HCT116 (cell line): ENCODE results near the gene MRFAP1. TPM values are rescaled to one million over a fixed set of nuclear protein-coding genes. Genes with fewer than 3 reads are reported as not detected.

Experiments
- ATAC-seq: fragments of 200-7000 bp; cut with Tn5 transposase; 2 replicates; pipeline ENCODE4 v1.9.1; 2020; ENCODE audit warnings: mild to moderate bottlenecking, moderate library complexity
- BruUV-seq: library from RNA; stranded (reverse); fragments of 400-500 nt; replicated peaks from 2 replicates; lab custom pipeline; 2021; lab: Mats Ljungman, UMichigan
- CTCF ChIA-PET: fragments of 300-600 bp; sonication (Branson Sonifier 250); formaldehyde crosslinking; loops from one replicate; lab custom pipeline; 2021; ENCODE audit warnings: antibody characterized with exemption; lab: Charles Lee
- POLR2A ChIA-PET: fragments of 300-600, 350-600 bp; sonication (Branson Sonifier 250); formaldehyde crosslinking; loops from one replicate; lab custom pipeline; 2021; ENCODE audit warnings: antibody characterized with exemption; lab: Charles Lee
- RAD21 ChIA-PET, 2 experiments: fragments of 300-600 bp; sonication (Branson Sonifier 250); formaldehyde crosslinking; loops; one replicate each; lab custom pipeline; 2023; ENCODE audit warnings: low total read pairs in 2 of 2; ENCODE audit not compliant: uncharacterized antibody in 2 of 2, unreplicated experiment in 2 of 2, low non-redundant PET in 1 of 2; lab: Charles Lee
- DNase-seq: peaks from one replicate; pipeline ENCODE4 v3.0.0-alpha.2; 2010; ENCODE audit warnings: low read depth, low spot score
- H2AFZ ChIP-seq: fragments of 200-600 bp; shearing (Covaris generic), sonication (generic); 2 replicates; pipeline ENCODE4 v1.6.1; 2017; ENCODE audit warnings: low read depth, mixed run types, mixed read lengths, antibody characterized with exemption, low read length; ENCODE audit not compliant: poor library complexity, severe bottlenecking
- H3K27ac ChIP-seq: 2 replicates; pipeline ENCODE4 v1.5.1; 2012; ENCODE audit warnings: low read depth, low read length
- H3K27me3 ChIP-seq: fragments of 200-600 bp; sonication (generic); 2 replicates; pipeline ENCODE4 v1.6.1; 2016; ENCODE audit warnings: mixed run types, low read length, mixed read lengths; ENCODE audit not compliant: insufficient read depth
- H3K36me3 ChIP-seq, 2 experiments: fragments of 200-500 bp in 1 of 2; fragments of 200-600 bp in 1 of 2; sonication (Bioruptor generic) in 1 of 2; sonication (generic) in 1 of 2; 2 replicates each; pipeline versions ENCODE4 v1.5.1 to v1.6.1; 2014 to 2016; ENCODE audit warnings: low read length in 2 of 2, inconsistent platforms in 1 of 2, mixed read lengths in 1 of 2, mixed run types in 1 of 2; ENCODE audit not compliant: insufficient read depth in 2 of 2, control insufficient read depth in 1 of 2
- H3K4me1 ChIP-seq, 2 experiments: fragments of 200-600 bp in 1 of 2; sonication (generic) in 1 of 2; 2 replicates each; pipeline versions ENCODE4 v1.5.1 to v1.6.1; 2012 to 2017; ENCODE audit warnings: low read length in 2 of 2, inconsistent platforms in 1 of 2, mild to moderate bottlenecking in 1 of 2, mixed read lengths in 1 of 2, mixed run types in 1 of 2, moderate library complexity in 1 of 2; ENCODE audit not compliant: insufficient read depth in 2 of 2, control insufficient read depth in 1 of 2
- H3K4me2 ChIP-seq: fragments of 200-600 bp; sonication (generic); 2 replicates; pipeline ENCODE4 v1.6.1; 2017; ENCODE audit warnings: mixed run types, low read length, mixed read lengths
- H3K4me3 ChIP-seq, 2 experiments: fragments of 200-600 bp in 1 of 2; sonication (generic) in 1 of 2; replicated peaks in 1 of 2; 2 replicates each; pipeline ENCODE4 v1.5.1; 2011 to 2016; ENCODE audit warnings: low read length in 2 of 2, control low read depth in 1 of 2, low read depth in 1 of 2, mild to moderate bottlenecking in 1 of 2, mixed read lengths in 1 of 2, mixed run types in 1 of 2
- H3K79me2 ChIP-seq: fragments of 200-600 bp; sonication (generic); 2 replicates; pipeline ENCODE4 v1.6.1; 2017; ENCODE audit warnings: mild to moderate bottlenecking, mixed run types, low read length, moderate library complexity, mixed read lengths; ENCODE audit not compliant: insufficient read depth
- H3K9ac ChIP-seq: fragments of 200-600 bp; sonication (generic); 2 replicates; pipeline ENCODE4 v1.6.1; 2016; ENCODE audit warnings: low read length, mixed read lengths
- H3K9me2 ChIP-seq: fragments of 200-600 bp; sonication (generic), shearing (Covaris generic); 2 replicates; pipeline ENCODE4 v1.6.1; 2017; ENCODE audit warnings: mixed run types, mild to moderate bottlenecking, moderate library complexity; ENCODE audit not compliant: insufficient read depth
- H3K9me3 ChIP-seq, 2 experiments: fragments of 200-500 bp in 1 of 2; fragments of 200-600 bp in 1 of 2; sonication (Bioruptor generic) in 1 of 2; sonication (generic) in 1 of 2; 2 replicates each; pipeline ENCODE4 v1.6.1; 2014 to 2017; ENCODE audit warnings: low read length in 2 of 2, mixed read lengths in 2 of 2, inconsistent platforms in 1 of 2, low read depth in 1 of 2, mild to moderate bottlenecking in 1 of 2, mixed run types in 1 of 2, moderate library complexity in 1 of 2; ENCODE audit not compliant: control insufficient read depth in 1 of 2, insufficient read depth in 1 of 2
- H4K20me1 ChIP-seq: fragments of 200-600 bp; sonication (generic), shearing (Covaris generic); 2 replicates; pipeline ENCODE4 v1.6.1; 2017; ENCODE audit warnings: mixed run types, mild to moderate bottlenecking, moderate library complexity; ENCODE audit not compliant: insufficient read depth
- ATF3 ChIP-seq: IDR thresholded peaks from 2 replicates; pipeline ENCODE4 v1.6.1; 2012
- EGR1 ChIP-seq: IDR thresholded peaks from 2 replicates; pipeline ENCODE4 v1.6.1; 2012; ENCODE audit warnings: low read depth
- ELF1 ChIP-seq: IDR thresholded peaks from 2 replicates; pipeline ENCODE4 v1.6.1; 2012; ENCODE audit warnings: low read depth, borderline replicate concordance
- EZH2 ChIP-seq: fragments of 200-600 bp; sonication (generic); IDR thresholded peaks from 2 replicates; pipeline ENCODE4 v1.6.1; 2017; ENCODE audit warnings: antibody characterized with exemption, mixed run types
- FOSL1 ChIP-seq: IDR thresholded peaks from 2 replicates; pipeline ENCODE4 v1.6.1; 2012; ENCODE audit warnings: low read depth
- JUND ChIP-seq: IDR thresholded peaks from 2 replicates; pipeline ENCODE4 v1.6.1; 2012
- MAX ChIP-seq: IDR thresholded peaks from 2 replicates; pipeline ENCODE4 v1.6.1; 2012
- POLR2AphosphoS5 ChIP-seq: IDR thresholded peaks from 2 replicates; pipeline ENCODE4 v1.6.1; 2011; ENCODE audit warnings: mild to moderate bottlenecking, low read depth, low read length, moderate library complexity
- RAD21 ChIP-seq: IDR thresholded peaks from 2 replicates; pipeline ENCODE4 v1.6.1; 2012; ENCODE audit warnings: low read depth, mild to moderate bottlenecking
- SP1 ChIP-seq: IDR thresholded peaks from 2 replicates; pipeline ENCODE4 v1.6.1; 2012; ENCODE audit warnings: low read depth
- SRF ChIP-seq: IDR thresholded peaks from 2 replicates; pipeline ENCODE4 v1.6.1; 2012; ENCODE audit warnings: low read depth
- YY1 ChIP-seq: IDR thresholded peaks from 2 replicates; pipeline ENCODE4 v1.6.1; 2011; ENCODE audit warnings: low read length, low read depth, moderate library complexity, mild to moderate bottlenecking; ENCODE audit not compliant: insufficient replicate concordance; ENCODE audit errors: extremely low read depth
- ZFX ChIP-seq: fragments of 450-650 bp; IDR thresholded peaks from 2 replicates; pipeline ENCODE4 v1.6.1; 2017
- intact Hi-C: fragments of 100-400 bp; cut with micrococcal nuclease; formaldehyde crosslinking; loops from 2 replicates; pipeline ENCODE4 v1.10.0; 2022
- total RNA-seq: library from RNA; stranded (reverse); gene quantifications from one replicate; pipeline ENCODE4 v1.2.1, GENCODE V29; 2021; ENCODE audit not compliant: unreplicated experiment
- TF ChIP-seq, protein P1 (sequence below), 3 experiments: fragments of 200-600 bp in 1 of 3; sonication (generic) in 1 of 3; IDR thresholded peaks in 2 of 3; conservative IDR thresholded peaks in 1 of 3; 2 replicates each; pipeline ENCODE4 v1.5.1; 2012 to 2017; ENCODE audit warnings: low read depth in 2 of 3, low read length in 2 of 3, antibody characterized with exemption in 1 of 3, borderline replicate concordance in 1 of 3, control low read depth in 1 of 3, mild to moderate bottlenecking in 1 of 3, mixed read lengths in 1 of 3, mixed run types in 1 of 3, moderate library complexity in 1 of 3; ENCODE audit not compliant: insufficient read depth in 1 of 3
- TF ChIP-seq, protein P2 (sequence below): IDR thresholded peaks from 2 replicates; pipeline ENCODE4 v1.6.1; 2012; ENCODE audit warnings: low read depth

Gene MRFAP1
- total RNA-seq, 1 experiment from 2014 or later, result 313 TPM

GRCh38 chr4:6609415-6610079 lies 30.9 kb upstream of the MRFAP1 start:
- H3K9me3 ChIP-seq, result peaks cover 4% of the 10 kb centered on the region in 2 experiments; a peak in 2 of 4 replicates
- ATAC-seq (no peak), DNase-seq (no peak)
- no peaks in the 10 kb centered on the region for H3K4me1 ChIP-seq
- no peaks in the 10 kb centered on the region for H3K27me3 ChIP-seq
- H4K20me1 ChIP-seq, result no peaks in the 10 kb centered on the region
- H2AFZ ChIP-seq, result no peak overlapping the region
- no peak overlapping the region for H3K4me3 ChIP-seq
- no peak overlapping the region for H3K27ac ChIP-seq
- no peaks in the 10 kb centered on the region for H3K79me2 ChIP-seq
- peaks cover 0 to 7% of the 10 kb centered on the region in 2 experiments; a peak in 2 of 4 replicates for H3K36me3 ChIP-seq
- no TSS peak for BruUV-seq
- H3K9ac ChIP-seq, result no peak overlapping the region
- H3K9me2 ChIP-seq, result no peaks in the 10 kb centered on the region
- POLR2A ChIA-PET, result no interaction called here
- RAD21 ChIA-PET, result no interaction called here
- H3K4me2 ChIP-seq, result no peak overlapping the region
- intact Hi-C loops, result no loop called here
- no peak for TF ChIP-seq YY1
- no peak for TF ChIP-seq SP1
- no peak for TF ChIP-seq POLR2AphosphoS5
- TF ChIP-seq, protein P1, sequence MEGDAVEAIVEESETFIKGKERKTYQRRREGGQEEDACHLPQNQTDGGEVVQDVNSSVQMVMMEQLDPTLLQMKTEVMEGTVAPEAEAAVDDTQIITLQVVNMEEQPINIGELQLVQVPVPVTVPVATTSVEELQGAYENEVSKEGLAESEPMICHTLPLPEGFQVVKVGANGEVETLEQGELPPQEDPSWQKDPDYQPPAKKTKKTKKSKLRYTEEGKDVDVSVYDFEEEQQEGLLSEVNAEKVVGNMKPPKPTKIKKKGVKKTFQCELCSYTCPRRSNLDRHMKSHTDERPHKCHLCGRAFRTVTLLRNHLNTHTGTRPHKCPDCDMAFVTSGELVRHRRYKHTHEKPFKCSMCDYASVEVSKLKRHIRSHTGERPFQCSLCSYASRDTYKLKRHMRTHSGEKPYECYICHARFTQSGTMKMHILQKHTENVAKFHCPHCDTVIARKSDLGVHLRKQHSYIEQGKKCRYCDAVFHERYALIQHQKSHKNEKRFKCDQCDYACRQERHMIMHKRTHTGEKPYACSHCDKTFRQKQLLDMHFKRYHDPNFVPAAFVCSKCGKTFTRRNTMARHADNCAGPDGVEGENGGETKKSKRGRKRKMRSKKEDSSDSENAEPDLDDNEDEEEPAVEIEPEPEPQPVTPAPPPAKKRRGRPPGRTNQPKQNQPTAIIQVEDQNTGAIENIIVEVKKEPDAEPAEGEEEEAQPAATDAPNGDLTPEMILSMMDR (IDR thresholded peaks at IDR 0.05 in 2 of 3, conservative IDR thresholded peaks at IDR 0.05 in 1 of 3; ENCODE audit: borderline replicate concordance in 1 of 3, insufficient read depth in 1 of 3, low read depth in 2 of 3, low read length in 2 of 3), result no peak
- TF ChIP-seq JUND, result no peak
- TF ChIP-seq FOSL1, result no peak
- CTCF ChIA-PET, result no interaction called here

DNA sequence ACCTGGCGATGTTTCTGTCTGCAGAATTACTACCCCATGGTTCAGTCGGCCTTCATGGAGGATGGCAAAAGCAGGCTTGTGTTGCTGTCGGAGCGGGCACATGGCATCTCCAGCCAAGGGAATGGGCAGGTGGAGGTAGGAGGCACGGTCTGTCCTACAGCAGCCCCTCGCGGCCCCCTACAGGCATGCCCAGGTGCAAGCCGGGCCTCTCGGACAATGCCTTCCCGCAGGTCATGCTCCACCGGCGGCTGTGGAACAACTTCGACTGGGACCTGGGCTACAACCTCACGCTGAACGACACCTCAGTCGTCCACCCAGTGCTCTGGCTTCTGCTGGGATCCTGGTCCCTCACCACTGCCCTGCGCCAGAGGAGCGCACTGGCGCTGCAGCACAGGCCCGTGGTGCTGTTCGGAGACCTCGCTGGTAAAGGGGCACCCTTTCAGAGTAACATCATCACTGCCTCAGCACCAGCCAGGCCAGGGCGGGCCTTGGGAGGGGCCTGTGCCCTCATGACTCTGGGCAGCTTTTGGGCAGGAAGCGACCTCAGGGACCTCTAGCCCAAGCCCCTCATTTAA lies 29.5 kb upstream of the MRFAP1 start:
- H3K9ac ChIP-seq, result no peak overlapping the region
- no peaks in the 10 kb centered on the region for H3K9me3 ChIP-seq
- H2AFZ ChIP-seq, result no peak overlapping the region
- ChIA-PET POLR2A (no interaction called here), CTCF (no interaction called here), RAD21 (no interaction called here)
- H3K79me2 ChIP-seq, result no peaks in the 10 kb centered on the region
- H3K27ac ChIP-seq, result no peak overlapping the region
- no peaks in the 10 kb centered on the region for H4K20me1 ChIP-seq
- no peaks in the 10 kb centered on the region for H3K36me3 ChIP-seq
- H3K4me3 ChIP-seq, result no peak overlapping the region
- ATAC-seq (no peak), DNase-seq (no peak)
- no TSS peak for BruUV-seq
- H3K9me2 ChIP-seq, result no peaks in the 10 kb centered on the region
- no peak overlapping the region for H3K4me2 ChIP-seq
- intact Hi-C loops, result no loop called here
- no peaks in the 10 kb centered on the region for H3K27me3 ChIP-seq
- no peaks in the 10 kb centered on the region for H3K4me1 ChIP-seq
- TF ChIP-seq MAX (no peak), RAD21 (no peak), EGR1 (no peak), EZH2 (no peak), JUND (no peak), SRF (no peak), ATF3 (no peak), SP1 (no peak), ELF1 (no peak), ZFX (no peak)
- TF ChIP-seq, protein P2, sequence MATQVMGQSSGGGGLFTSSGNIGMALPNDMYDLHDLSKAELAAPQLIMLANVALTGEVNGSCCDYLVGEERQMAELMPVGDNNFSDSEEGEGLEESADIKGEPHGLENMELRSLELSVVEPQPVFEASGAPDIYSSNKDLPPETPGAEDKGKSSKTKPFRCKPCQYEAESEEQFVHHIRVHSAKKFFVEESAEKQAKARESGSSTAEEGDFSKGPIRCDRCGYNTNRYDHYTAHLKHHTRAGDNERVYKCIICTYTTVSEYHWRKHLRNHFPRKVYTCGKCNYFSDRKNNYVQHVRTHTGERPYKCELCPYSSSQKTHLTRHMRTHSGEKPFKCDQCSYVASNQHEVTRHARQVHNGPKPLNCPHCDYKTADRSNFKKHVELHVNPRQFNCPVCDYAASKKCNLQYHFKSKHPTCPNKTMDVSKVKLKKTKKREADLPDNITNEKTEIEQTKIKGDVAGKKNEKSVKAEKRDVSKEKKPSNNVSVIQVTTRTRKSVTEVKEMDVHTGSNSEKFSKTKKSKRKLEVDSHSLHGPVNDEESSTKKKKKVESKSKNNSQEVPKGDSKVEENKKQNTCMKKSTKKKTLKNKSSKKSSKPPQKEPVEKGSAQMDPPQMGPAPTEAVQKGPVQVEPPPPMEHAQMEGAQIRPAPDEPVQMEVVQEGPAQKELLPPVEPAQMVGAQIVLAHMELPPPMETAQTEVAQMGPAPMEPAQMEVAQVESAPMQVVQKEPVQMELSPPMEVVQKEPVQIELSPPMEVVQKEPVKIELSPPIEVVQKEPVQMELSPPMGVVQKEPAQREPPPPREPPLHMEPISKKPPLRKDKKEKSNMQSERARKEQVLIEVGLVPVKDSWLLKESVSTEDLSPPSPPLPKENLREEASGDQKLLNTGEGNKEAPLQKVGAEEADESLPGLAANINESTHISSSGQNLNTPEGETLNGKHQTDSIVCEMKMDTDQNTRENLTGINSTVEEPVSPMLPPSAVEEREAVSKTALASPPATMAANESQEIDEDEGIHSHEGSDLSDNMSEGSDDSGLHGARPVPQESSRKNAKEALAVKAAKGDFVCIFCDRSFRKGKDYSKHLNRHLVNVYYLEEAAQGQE, result no peak
